ENCODE measurements around the gene TFF1. TPM values are rescaled to one million over a fixed set of nuclear protein-coding genes. Genes with fewer than 3 reads are reported as not detected.

Gene TFF1
- total RNA-seq, 5 donors from 2014 or later (not counting 1 experiment from before 2014, with no cell fraction given), result 1.2 to 1.3 TPM; not detected in 3

DNA sequence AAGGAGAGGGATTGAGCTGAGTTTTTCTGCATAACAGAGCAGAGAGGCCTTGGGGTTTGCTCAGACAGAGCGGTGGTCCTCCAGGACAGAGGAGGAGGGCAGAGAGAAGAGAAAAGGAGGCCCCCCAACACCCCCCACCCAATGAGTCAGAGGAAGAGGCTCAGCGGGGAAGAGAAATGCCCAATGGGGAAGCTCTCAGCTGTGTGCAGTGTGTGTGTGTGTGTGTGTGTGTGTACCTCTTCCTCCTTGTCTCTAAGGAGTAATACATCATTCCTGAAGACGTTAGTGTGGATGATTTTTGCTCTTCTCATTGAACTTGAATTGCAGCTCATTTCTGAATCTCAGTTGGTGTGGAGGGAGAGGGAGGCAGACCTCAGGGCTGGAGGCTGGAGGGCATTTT, 20.8 kb upstream of the TFF1 start:
- Histone ChIP-seq H3K27ac (ENCODE audit: low read length) (no peak overlapping the region), H3K4me3 (ENCODE audit: control insufficient read depth in 1 of 2, extremely low read depth in 1 of 2, low read length in 1 of 2) (no peak overlapping the region), H3K9me3 (no peaks in the 10 kb centered on the region), H3K4me1 (ENCODE audit: control insufficient read depth in 1 of 2, extremely low read depth in 1 of 2, insufficient read depth in 2 of 2, low read length in 2 of 2) (peaks cover 41% of the 10 kb centered on the region in 2 experiments), H3K36me3 (ENCODE audit: control insufficient read depth in 2 of 2, extremely low read depth in 1 of 2, insufficient read depth in 1 of 2, low read length in 1 of 2) (no peaks in the 10 kb centered on the region), H3K27me3 (replicated peaks in 1 of 2; ENCODE audit: control insufficient read depth in 2 of 2, extremely low read depth in 1 of 2, insufficient read depth in 2 of 2, low read length in 1 of 2) (peaks cover 0 to 4% of the 10 kb centered on the region in 2 experiments)
- peaks cover 0 to 6% (median 3%) of the 10 kb centered on the region in 3 donors for H3K9me3 Mint-ChIP-seq
- CTCF ChIA-PET, result interaction anchor here in 1 of 2 donors (0.6 kb wide), 1 partner anchor 401 kb away, joined by 5 read pairs; no protein-coding TSS in a partner anchor
- no peaks in the 10 kb centered on the region for H3K36me3 Mint-ChIP-seq
- no peak overlapping the region for H3K27ac Mint-ChIP-seq
- H3K27me3 Mint-ChIP-seq, result no peaks in the 10 kb centered on the region
- no peak for DNase-seq
- ATAC-seq (replicated peaks in 1 of 4), result no peak
- H3K4me3 Mint-ChIP-seq, result no peak overlapping the region
- WGBS (ENCODE audit: insufficient coverage), result no CpG with 5 or more reads among the region's 3 CpGs
- peaks cover 37 to 77% (median 73%) of the 10 kb centered on the region in 3 donors for H3K4me1 Mint-ChIP-seq
- POLR2A ChIA-PET, result interaction anchor here in 1 of 2 donors (0.6 to 0.7 kb wide), 2 partner anchors 302 to 463 kb away, joined by 3 read pairs; no protein-coding TSS in a partner anchor

- Mint-ChIP-seq H3K36me3 (peaks cover 8% of the 10 kb centered on the region), H3K9me3 (peaks cover 4 to 13% (median 8%) of the 10 kb centered on the region in 3 donors), H3K4me3 (no peak overlapping the region), H3K4me1 (peaks cover 33 to 69% (median 68%) of the 10 kb centered on the region in 3 donors), H3K27me3 (no peaks in the 10 kb centered on the region), H3K27ac (no peak overlapping the region)
- 96% methylated on average over 7 of the region's 11 CpGs for WGBS (ENCODE audit: insufficient coverage)
- Histone ChIP-seq H3K27me3 (replicated peaks in 1 of 2; ENCODE audit: control insufficient read depth in 2 of 2, extremely low read depth in 1 of 2, insufficient read depth in 2 of 2, low read length in 1 of 2) (peaks cover 0 to 4% of the 10 kb centered on the region in 2 experiments), H3K4me1 (ENCODE audit: control insufficient read depth in 1 of 2, extremely low read depth in 1 of 2, insufficient read depth in 2 of 2, low read length in 2 of 2) (peaks cover 31 to 38% of the 10 kb centered on the region in 2 experiments), H3K4me3 (ENCODE audit: control insufficient read depth in 1 of 2, extremely low read depth in 1 of 2, low read length in 1 of 2) (no peak overlapping the region), H3K9me3 (no peaks in the 10 kb centered on the region), H3K36me3 (ENCODE audit: control insufficient read depth in 2 of 2, extremely low read depth in 1 of 2, insufficient read depth in 1 of 2, low read length in 1 of 2) (no peaks in the 10 kb centered on the region), H3K27ac (ENCODE audit: low read length) (no peak overlapping the region)
- ChIA-PET POLR2A (no interaction called here), CTCF (interaction anchor here in 1 of 2 donors (0.7 kb wide), 1 partner anchor 275 kb away, joined by 3 read pairs; no protein-coding TSS in a partner anchor)
- ATAC-seq (replicated peaks in 1 of 4) (no peak), DNase-seq (no peak)
These were observed 19.8 kb upstream of the TFF1 start for GRCh38 chr21:42386034-42386591.

DNA sequence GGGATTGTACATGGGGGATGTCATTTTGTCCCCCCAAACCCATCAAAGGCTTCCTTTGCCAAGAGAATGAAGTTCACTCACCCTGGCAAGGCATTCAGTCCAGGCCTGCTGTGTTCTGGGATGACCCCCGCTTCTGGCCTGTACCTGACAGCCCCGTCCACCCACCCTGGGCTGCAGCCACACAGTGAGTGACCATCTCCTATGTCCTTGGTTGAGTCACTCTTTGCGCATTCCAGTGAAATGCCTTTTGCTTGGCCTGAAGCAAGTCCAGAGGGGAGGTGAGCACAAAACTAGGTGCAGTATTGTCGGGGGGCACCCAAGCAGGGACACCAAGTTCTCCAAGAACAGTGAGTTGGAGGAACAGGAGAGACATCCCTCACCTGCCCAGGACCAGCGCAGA, 19.3 kb upstream of the TFF1 start:
- H3K9me3 ChIP-seq, result no peaks in the 10 kb centered on the region
- H3K4me3 Mint-ChIP-seq, result no peak overlapping the region
- peaks cover 8% of the 10 kb centered on the region for H3K36me3 Mint-ChIP-seq
- no peak for DNase-seq
- no peaks in the 10 kb centered on the region for H3K36me3 ChIP-seq (ENCODE audit: control insufficient read depth in 2 of 2, extremely low read depth in 1 of 2, insufficient read depth in 1 of 2, low read length in 1 of 2)
- H3K4me1 ChIP-seq (ENCODE audit: control insufficient read depth in 1 of 2, extremely low read depth in 1 of 2, insufficient read depth in 2 of 2, low read length in 2 of 2), result peaks cover 29 to 38% of the 10 kb centered on the region in 2 experiments
- no peak overlapping the region for H3K27ac ChIP-seq (ENCODE audit: low read length)
- H3K4me3 ChIP-seq (ENCODE audit: control insufficient read depth in 1 of 2, extremely low read depth in 1 of 2, low read length in 1 of 2), result no peak overlapping the region
- ChIA-PET CTCF (no interaction called here), POLR2A (no interaction called here)
- WGBS (ENCODE audit: insufficient coverage), result 94% methylated on average over 3 of the region's 5 CpGs
- H3K4me1 Mint-ChIP-seq, result peaks cover 30 to 64% (median 63%) of the 10 kb centered on the region in 3 donors
- H3K9me3 Mint-ChIP-seq, result peaks cover 4 to 13% (median 8%) of the 10 kb centered on the region in 3 donors
- no peaks in the 10 kb centered on the region for H3K27me3 Mint-ChIP-seq
- H3K27ac Mint-ChIP-seq, result peak overlapping the region in 1 of 2 donors; percentile 44
- H3K27me3 ChIP-seq (replicated peaks in 1 of 2; ENCODE audit: control insufficient read depth in 2 of 2, extremely low read depth in 1 of 2, insufficient read depth in 2 of 2, low read length in 1 of 2), result peaks cover 0 to 4% of the 10 kb centered on the region in 2 experiments
- no peak for ATAC-seq (replicated peaks in 1 of 4)

DNA sequence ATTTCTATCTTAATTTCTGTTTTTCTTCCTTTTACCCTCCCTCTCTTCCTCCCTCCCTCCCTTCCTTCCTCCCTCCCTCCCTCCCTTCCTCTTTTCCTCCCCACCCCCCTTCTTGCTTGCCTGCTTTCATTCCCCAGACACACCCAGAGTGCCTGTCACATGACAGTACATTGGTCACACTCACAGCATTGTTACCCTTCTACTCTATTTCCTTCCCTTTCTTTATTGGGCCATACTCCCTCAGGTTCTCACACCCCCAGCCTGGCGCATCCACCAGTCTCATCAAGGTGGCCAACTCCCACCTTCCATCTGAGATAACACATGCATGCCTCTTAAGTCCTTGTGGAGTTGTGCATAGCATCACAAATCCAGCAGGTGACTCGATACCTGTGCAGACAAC, 18.7 kb upstream of the TFF1 start:
- H3K27ac Mint-ChIP-seq, result peak overlapping the region; percentile 36 to 85

DNA sequence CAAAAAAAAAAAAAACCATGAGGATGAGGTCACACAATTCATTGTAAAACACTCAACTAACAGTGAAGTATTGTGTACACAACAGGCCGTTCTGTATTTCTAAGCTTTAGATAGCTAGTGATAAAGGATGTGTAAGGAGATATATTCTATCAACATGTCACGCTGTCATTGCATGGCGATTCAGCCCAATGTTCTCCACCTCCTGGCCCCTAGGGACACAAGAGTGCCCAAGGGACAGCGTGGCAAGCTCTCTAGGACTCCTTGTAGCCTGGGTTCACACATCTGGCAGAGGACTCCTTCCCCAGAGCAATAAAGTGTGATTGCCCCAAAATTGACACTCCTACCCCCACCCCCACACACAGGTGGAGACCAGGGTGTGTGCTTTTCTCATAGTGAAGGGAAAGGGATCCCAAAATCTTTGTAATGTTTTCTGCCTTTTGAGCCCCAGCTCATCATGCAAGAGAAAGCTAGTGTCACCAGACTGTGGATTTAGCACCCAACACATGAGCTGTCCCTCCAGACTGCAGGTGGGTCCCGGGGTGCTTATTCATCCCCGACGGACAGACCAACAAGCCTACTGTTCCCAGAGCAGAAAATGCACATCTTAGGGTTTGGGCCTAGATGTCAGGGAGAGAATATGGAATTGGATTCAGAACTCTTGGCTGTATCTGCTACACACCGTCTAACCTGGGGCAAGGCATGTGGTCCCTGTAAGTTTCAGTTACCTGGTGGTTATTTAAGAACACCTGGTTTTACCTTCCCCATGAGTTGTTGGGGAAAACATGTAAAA, 18.0 kb upstream of the TFF1 start:
- peaks cover 18 to 29% of the 10 kb centered on the region in 2 experiments for H3K4me1 ChIP-seq (ENCODE audit: control insufficient read depth in 1 of 2, extremely low read depth in 1 of 2, insufficient read depth in 2 of 2, low read length in 2 of 2)
- H3K27ac ChIP-seq (ENCODE audit: low read length), result no peak overlapping the region
- Mint-ChIP-seq H3K27me3 (no peaks in the 10 kb centered on the region), H3K4me1 (peaks cover 19 to 53% (median 50%) of the 10 kb centered on the region in 3 donors), H3K4me3 (no peak overlapping the region), H3K36me3 (peaks cover 8% of the 10 kb centered on the region), H3K27ac (peak overlapping the region in 1 of 2 donors; percentile 85), H3K9me3 (peaks cover 4 to 13% (median 8%) of the 10 kb centered on the region in 3 donors)
- 97% methylated on average over 6 of the region's 8 CpGs for WGBS (ENCODE audit: insufficient coverage)
- H3K4me3 ChIP-seq (ENCODE audit: control insufficient read depth in 1 of 2, extremely low read depth in 1 of 2, low read length in 1 of 2), result no peak overlapping the region
- H3K36me3 ChIP-seq (ENCODE audit: control insufficient read depth in 2 of 2, extremely low read depth in 1 of 2, insufficient read depth in 1 of 2, low read length in 1 of 2), result no peaks in the 10 kb centered on the region
- ATAC-seq (replicated peaks in 1 of 4) (no peak), DNase-seq (no peak)
- CTCF ChIA-PET, result no interaction called here
- POLR2A ChIA-PET, result no interaction called here
- H3K9me3 ChIP-seq, result no peaks in the 10 kb centered on the region
- H3K27me3 ChIP-seq (replicated peaks in 1 of 2; ENCODE audit: control insufficient read depth in 2 of 2, extremely low read depth in 1 of 2, insufficient read depth in 2 of 2, low read length in 1 of 2), result peaks cover 0 to 4% of the 10 kb centered on the region in 2 experiments

More for the DNA sequence above, 18.7 kb upstream of the TFF1 start:
- no peaks in the 10 kb centered on the region for H3K9me3 ChIP-seq
- ATAC-seq (replicated peaks in 1 of 4), result no peak
- ChIA-PET CTCF (no interaction called here), POLR2A (no interaction called here)
- H3K4me1 ChIP-seq (ENCODE audit: control insufficient read depth in 1 of 2, extremely low read depth in 1 of 2, insufficient read depth in 2 of 2, low read length in 2 of 2), result peaks cover 24 to 36% of the 10 kb centered on the region in 2 experiments
- Mint-ChIP-seq H3K36me3 (peaks cover 8% of the 10 kb centered on the region), H3K4me3 (peak overlapping the region in 1 of 3 donors; percentile 60), H3K9me3 (peaks cover 4 to 13% (median 8%) of the 10 kb centered on the region in 3 donors), H3K4me1 (peaks cover 25 to 59% (median 56%) of the 10 kb centered on the region in 3 donors), H3K27me3 (no peaks in the 10 kb centered on the region)
- H3K36me3 ChIP-seq (ENCODE audit: control insufficient read depth in 2 of 2, extremely low read depth in 1 of 2, insufficient read depth in 1 of 2, low read length in 1 of 2), result no peaks in the 10 kb centered on the region
- H3K27me3 ChIP-seq (replicated peaks in 1 of 2; ENCODE audit: control insufficient read depth in 2 of 2, extremely low read depth in 1 of 2, insufficient read depth in 2 of 2, low read length in 1 of 2), result peaks cover 0 to 4% of the 10 kb centered on the region in 2 experiments
- no peak overlapping the region for H3K4me3 ChIP-seq (ENCODE audit: control insufficient read depth in 1 of 2, extremely low read depth in 1 of 2, low read length in 1 of 2)
- no peak overlapping the region for H3K27ac ChIP-seq (ENCODE audit: low read length)
- DNase-seq, result no peak
- WGBS (ENCODE audit: insufficient coverage), result 80% methylated on average over 1 of the region's 2 CpGs

- Mint-ChIP-seq H3K4me1 (peaks cover 11 to 43% (median 40%) of the 10 kb centered on the region in 3 donors), H3K4me3 (no peak overlapping the region), H3K27me3 (no peaks in the 10 kb centered on the region), H3K27ac (no peak overlapping the region), H3K9me3 (peaks cover 4 to 13% (median 8%) of the 10 kb centered on the region in 3 donors), H3K36me3 (peaks cover 8% of the 10 kb centered on the region)
- Histone ChIP-seq H3K4me1 (ENCODE audit: control insufficient read depth in 1 of 2, extremely low read depth in 1 of 2, insufficient read depth in 2 of 2, low read length in 2 of 2) (peaks cover 17 to 20% of the 10 kb centered on the region in 2 experiments), H3K27ac (ENCODE audit: low read length) (no peak overlapping the region), H3K4me3 (ENCODE audit: control insufficient read depth in 1 of 2, extremely low read depth in 1 of 2, low read length in 1 of 2) (no peak overlapping the region), H3K9me3 (no peaks in the 10 kb centered on the region), H3K36me3 (ENCODE audit: control insufficient read depth in 2 of 2, extremely low read depth in 1 of 2, insufficient read depth in 1 of 2, low read length in 1 of 2) (no peaks in the 10 kb centered on the region), H3K27me3 (replicated peaks in 1 of 2; ENCODE audit: control insufficient read depth in 2 of 2, extremely low read depth in 1 of 2, insufficient read depth in 2 of 2, low read length in 1 of 2) (peaks cover 0 to 4% of the 10 kb centered on the region in 2 experiments)
- 73% methylated on average over 2 of the region's 6 CpGs for WGBS (ENCODE audit: insufficient coverage)
- CTCF ChIA-PET, result no interaction called here
- POLR2A ChIA-PET, result no interaction called here
- DNase-seq (no peak), ATAC-seq (replicated peaks in 1 of 4) (no peak)
These were observed 17.0 kb upstream of the TFF1 start for GRCh38 chr21:42383331-42383730.
